Loucy (cell line): Measurements from ENCODE around the gene ZNF236.

Experiments used
- CTCF ChIP-seq: fragments of 200-600 bp; sonication (generic); conservative IDR thresholded peaks from 2 replicates; pipeline ENCODE4 v1.5.1; 2014; ENCODE audit warnings: mild to moderate bottlenecking, antibody characterized with exemption, low read length
- EZH2phosphoT487 ChIP-seq: fragments of 200-600 bp; IDR thresholded peaks from 2 replicates; pipeline ENCODE4 v1.6.1; 2018; ENCODE audit warnings: antibody characterized with exemption, mild to moderate bottlenecking, moderate library complexity, borderline replicate concordance

GRCh38 chr18:76834379-76834778 lies 12.0 kb downstream of the ZNF236 start:
- no peak for TF ChIP-seq CTCF
- TF ChIP-seq EZH2phosphoT487 = no peak
